ENCODE results near the gene C19orf85.

- TF ChIP-seq EZH2 (IDR thresholded peaks at IDR 0.05; ENCODE audit: low read depth, unreplicated experiment): no peak
- TF ChIP-seq CTCF (conservative IDR thresholded peaks at IDR 0.05; ENCODE audit: low read depth in 2 of 2): peak; percentile 79 to 85
- TF ChIP-seq POLR2AphosphoS5 (IDR thresholded peaks at IDR 0.05; ENCODE audit: low read depth): no peak
- no peak for TF ChIP-seq CREB1 (CRISPR knock-in tag; IDR thresholded peaks at IDR 0.05; ENCODE audit: low read depth)
- no peak for TF ChIP-seq JUNB (IDR thresholded peaks at IDR 0.05; ENCODE audit: unreplicated experiment)
- no peak for TF ChIP-seq EZH2phosphoT487 (IDR thresholded peaks at IDR 0.05; ENCODE audit: unreplicated experiment)
- TF ChIP-seq NANOG (IDR thresholded peaks at IDR 0.05; ENCODE audit: borderline replicate concordance): no peak
- TF ChIP-seq STAT1 (IDR thresholded peaks at IDR 0.05; ENCODE audit: unreplicated experiment): no peak
- TF ChIP-seq REST (IDR thresholded peaks at IDR 0.05; ENCODE audit: unreplicated experiment): no peak
- no peak for TF ChIP-seq ZNF462 (CRISPR knock-in tag; IDR thresholded peaks at IDR 0.05)
- TF ChIP-seq ETS1 (IDR thresholded peaks at IDR 0.05): no peak
- no peak for TF ChIP-seq ZNF331 (CRISPR knock-in tag; IDR thresholded peaks at IDR 0.05; ENCODE audit: low read depth)
- no peak for TF ChIP-seq ZNF114 (CRISPR knock-in tag; IDR thresholded peaks at IDR 0.05)
Observed at GRCh38 chr19:55454787-55455243, 9.7 kb downstream of the C19orf85 start.
